ENCODE measurements around the gene ZNF433. TPM values are rescaled to one million over a fixed set of nuclear protein-coding genes. Genes with fewer than 3 reads are reported as not detected.
"Not testable (repeated sequence)": the region's sequence is repeated elsewhere in the genome, so short reads cannot be mapped to it uniquely, and the experiment has no call there.

ZNF433 gene
- 1 to 10 TPM; 1.5 to 2.1 TPM for total RNA-seq

DNA sequence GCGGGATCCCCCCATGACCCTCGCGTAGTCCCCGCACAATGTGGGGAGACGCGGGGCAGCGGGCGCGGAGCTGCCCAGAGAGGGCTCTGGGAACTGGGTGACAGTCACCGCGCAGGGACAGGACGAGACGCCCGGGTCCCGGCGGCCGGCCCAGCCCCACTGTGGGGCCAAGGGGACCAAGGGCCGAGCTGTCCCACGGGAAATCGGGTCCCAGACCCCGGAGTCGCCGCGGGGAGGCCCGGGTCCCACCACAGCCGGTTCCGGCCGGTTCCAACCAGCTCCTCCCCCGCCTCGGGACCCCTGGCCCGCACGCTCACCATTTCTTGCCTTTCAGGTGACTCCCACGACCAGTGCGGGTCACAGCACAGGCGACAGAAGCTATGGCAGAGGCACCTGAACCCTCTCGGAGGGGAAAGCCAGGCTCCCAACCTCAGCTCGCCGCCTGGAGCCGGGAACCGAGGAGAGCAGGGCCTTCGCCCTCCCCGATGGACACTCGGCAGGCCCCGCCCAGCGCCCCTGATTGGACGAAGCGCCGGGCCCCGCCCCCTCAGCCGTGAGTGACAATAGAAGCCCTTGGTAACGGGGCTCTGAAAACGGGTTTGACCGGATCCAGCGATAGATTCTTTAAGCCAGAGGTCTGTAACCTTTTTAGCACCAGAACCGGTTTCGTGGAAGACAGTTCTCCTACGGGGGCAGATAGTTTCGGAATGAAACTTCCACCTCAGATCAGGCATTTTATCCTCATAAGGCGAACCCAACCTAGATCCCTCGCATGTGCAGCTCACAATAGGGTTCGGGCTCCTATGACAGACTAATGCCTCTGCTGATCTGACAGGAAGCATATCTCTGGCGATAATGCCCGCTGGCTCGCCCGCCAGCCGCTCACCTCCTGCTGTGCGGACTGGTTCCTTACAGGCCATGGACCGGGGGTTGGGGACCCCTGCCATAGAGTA is at the start of gene ZNF433:
Gene ZNF433, minus strand, starts transcription at position 460 of the 953 bp plus-strand sequence. Its CDS starts 140 bp downstream, at position 320.
- DNase-seq: peak; percentile 91
- POLR2A ChIA-PET: interaction anchor here (0.8 to 1.7 kb wide), 6 partner anchors 11 to 47 kb away, joined by 3 to 8 read pairs (median 4); partner anchors contain the start of gene ZNF878
- peak within 1 kb of the TSS; percentile 76 for H3K27ac Mint-ChIP-seq

DNA sequence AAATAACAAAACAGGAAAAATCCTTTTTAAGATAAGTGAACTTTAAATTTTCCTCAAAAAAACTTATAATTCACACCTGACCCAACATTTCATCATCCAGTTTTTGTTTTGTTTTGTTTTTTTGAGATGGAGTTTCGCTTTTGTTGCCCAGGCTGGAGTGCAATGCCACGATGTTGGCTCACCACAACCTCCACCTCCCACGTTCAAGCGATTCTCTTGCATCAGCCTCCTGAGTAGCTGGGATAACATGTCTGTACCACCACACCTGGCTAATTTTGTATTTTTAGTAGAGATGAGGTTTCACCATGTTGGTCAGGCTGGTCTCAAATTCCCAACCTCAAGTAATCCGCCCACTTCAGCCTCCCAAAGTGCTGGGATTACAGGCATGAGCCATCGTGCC is 47.9 kb upstream of the ZNF433 start:
- H3K27ac Mint-ChIP-seq; H3K27me3 Mint-ChIP-seq; H3K4me1 Mint-ChIP-seq (ENCODE audit: low read depth); ATAC-seq; POLR2A ChIA-PET; H3K4me3 Mint-ChIP-seq; intact Hi-C loops (cut with micrococcal nuclease): not testable (repeated sequence)
- Mint-ChIP-seq H3K9me3 (peaks cover 23% of the 10 kb centered on the region), H3K36me3 (ENCODE audit: low read depth) (peaks cover 11% of the 10 kb centered on the region)
- CTCF ChIA-PET: interaction anchor here (2.2 to 2.8 kb wide), 2 partner anchors 24 to 58 kb away, joined by 6 to 12 read pairs; no protein-coding TSS in a partner anchor
- DNase-seq: peak; percentile 38

More for the DNA sequence above, at the start of gene ZNF433:
- CTCF ChIA-PET: interaction anchor here (1.3 to 3.3 kb wide), 3 partner anchors 24 to 238 kb away, joined by 3 to 12 read pairs (median 5); no protein-coding TSS in a partner anchor
- peak within 1 kb of the TSS; percentile 80 for H3K4me3 Mint-ChIP-seq
- peak; percentile 98 for ATAC-seq
- H3K27me3 Mint-ChIP-seq: no peaks in the 10 kb centered on the region
- no peaks in the 10 kb centered on the region for H3K9me3 Mint-ChIP-seq
- H3K4me1 Mint-ChIP-seq (ENCODE audit: low read depth): peaks cover 12% of the 10 kb centered on the region
- TF ChIP-seq, protein P1, sequence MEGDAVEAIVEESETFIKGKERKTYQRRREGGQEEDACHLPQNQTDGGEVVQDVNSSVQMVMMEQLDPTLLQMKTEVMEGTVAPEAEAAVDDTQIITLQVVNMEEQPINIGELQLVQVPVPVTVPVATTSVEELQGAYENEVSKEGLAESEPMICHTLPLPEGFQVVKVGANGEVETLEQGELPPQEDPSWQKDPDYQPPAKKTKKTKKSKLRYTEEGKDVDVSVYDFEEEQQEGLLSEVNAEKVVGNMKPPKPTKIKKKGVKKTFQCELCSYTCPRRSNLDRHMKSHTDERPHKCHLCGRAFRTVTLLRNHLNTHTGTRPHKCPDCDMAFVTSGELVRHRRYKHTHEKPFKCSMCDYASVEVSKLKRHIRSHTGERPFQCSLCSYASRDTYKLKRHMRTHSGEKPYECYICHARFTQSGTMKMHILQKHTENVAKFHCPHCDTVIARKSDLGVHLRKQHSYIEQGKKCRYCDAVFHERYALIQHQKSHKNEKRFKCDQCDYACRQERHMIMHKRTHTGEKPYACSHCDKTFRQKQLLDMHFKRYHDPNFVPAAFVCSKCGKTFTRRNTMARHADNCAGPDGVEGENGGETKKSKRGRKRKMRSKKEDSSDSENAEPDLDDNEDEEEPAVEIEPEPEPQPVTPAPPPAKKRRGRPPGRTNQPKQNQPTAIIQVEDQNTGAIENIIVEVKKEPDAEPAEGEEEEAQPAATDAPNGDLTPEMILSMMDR (IDR thresholded peaks at IDR 0.05): no peak
- intact Hi-C loops (cut with micrococcal nuclease): no loop called here
- H3K36me3 Mint-ChIP-seq (ENCODE audit: low read depth): peaks cover 8% of the 10 kb centered on the region

DNA sequence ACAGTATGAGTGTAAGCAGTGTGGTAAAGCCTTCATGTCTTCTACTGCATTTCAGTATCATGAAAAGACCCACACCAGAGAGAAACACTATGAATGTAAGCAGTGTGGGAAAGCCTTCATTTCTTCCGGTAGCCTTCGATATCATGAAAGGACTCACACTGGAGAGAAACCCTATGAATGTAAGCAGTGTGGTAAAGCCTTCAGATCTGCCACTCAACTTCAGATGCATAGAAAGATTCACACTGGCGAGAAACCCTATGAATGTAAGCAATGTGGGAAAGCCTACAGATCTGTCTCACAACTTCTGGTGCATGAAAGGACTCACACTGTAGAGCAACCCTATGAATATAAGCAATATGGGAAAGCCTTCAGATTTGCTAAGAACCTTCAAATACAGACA is 41.9 kb upstream of the ZNF433 start:
- DNase-seq (no peak), ATAC-seq (no peak)
- Mint-ChIP-seq H3K4me1 (ENCODE audit: low read depth) (no peaks in the 10 kb centered on the region), H3K36me3 (ENCODE audit: low read depth) (peaks cover 63% of the 10 kb centered on the region), H3K27ac (no peak overlapping the region), H3K4me3 (no peak overlapping the region), H3K9me3 (peaks cover 58% of the 10 kb centered on the region), H3K27me3 (no peaks in the 10 kb centered on the region)
- POLR2A ChIA-PET: no interaction called here
- intact Hi-C loops (cut with micrococcal nuclease): no loop called here
- TF ChIP-seq, protein P1 (IDR thresholded peaks at IDR 0.05): no peak
- CTCF ChIA-PET: no interaction called here

DNA sequence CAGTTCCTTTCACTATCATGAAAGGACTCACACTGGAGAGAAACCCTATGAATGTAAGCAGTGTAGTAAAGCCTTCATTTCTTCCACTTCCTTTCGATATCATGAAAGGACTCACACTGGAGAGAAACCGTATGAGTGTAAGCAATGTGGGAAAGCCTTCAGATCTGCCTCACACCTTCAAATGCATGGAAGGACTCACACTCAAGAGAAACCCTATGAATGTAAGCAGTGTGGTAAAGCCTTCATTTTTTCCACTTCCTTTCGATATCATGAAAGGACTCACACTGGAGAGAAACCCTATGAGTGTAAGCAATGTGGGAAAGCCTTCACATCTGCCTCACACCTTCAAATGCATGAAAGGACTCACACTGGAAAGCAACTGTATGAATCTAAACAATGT is 40.9 kb upstream of the ZNF433 start:
- peaks cover 63% of the 10 kb centered on the region for H3K36me3 Mint-ChIP-seq (ENCODE audit: low read depth)
- POLR2A ChIA-PET; H3K27me3 Mint-ChIP-seq; H3K27ac Mint-ChIP-seq; CTCF ChIA-PET; intact Hi-C loops (cut with micrococcal nuclease); ATAC-seq; DNase-seq; H3K4me3 Mint-ChIP-seq; H3K4me1 Mint-ChIP-seq (ENCODE audit: low read depth): not testable (repeated sequence)
- peaks cover 56% of the 10 kb centered on the region for H3K9me3 Mint-ChIP-seq

GRCh38 chr19:12075538-12076139 is 40.2 kb upstream of the ZNF433 start:
- peaks cover 64% of the 10 kb centered on the region for H3K36me3 Mint-ChIP-seq (ENCODE audit: low read depth)
- TF ChIP-seq, protein P1 (IDR thresholded peaks at IDR 0.05): no peak
- intact Hi-C loops (cut with micrococcal nuclease): no loop called here

More at GRCh38 chr19:12075538-12076139, 40.2 kb upstream of the ZNF433 start:
- Mint-ChIP-seq H3K9me3 (peaks cover 56% of the 10 kb centered on the region), H3K27me3 (no peaks in the 10 kb centered on the region), H3K27ac (no peak overlapping the region), H3K4me3 (no peak overlapping the region), H3K4me1 (ENCODE audit: low read depth) (no peaks in the 10 kb centered on the region)
- POLR2A ChIA-PET: no interaction called here
- no peak for DNase-seq
- CTCF ChIA-PET: no interaction called here
- ATAC-seq: no peak

All from activated CD8-positive, alpha-beta T cell treated with anti-CD3 and anti-CD28 coated beads for 36 hours (primary cell).